Pancreas (tissue), 10 donors: ENCODE data around the gene ZSWIM1. TPM values are rescaled to one million over a fixed set of nuclear protein-coding genes. Genes with fewer than 3 reads are reported as not detected.

Experiments used
- ATAC-seq, 4 donors: fragments of 200-7000 bp; cut with Tn5 transposase; one replicate each; pipeline versions ENCODE4 v1.8.0 to v1.9.1; 2020; ENCODE audit warnings: mild to moderate bottlenecking in 4 of 4, moderate library complexity in 4 of 4
- DNase-seq, 6 donors: peaks; one replicate each; pipeline ENCODE4 v3.0.0-alpha.2; 2020
- FAIRE-seq: peaks from 2 replicates; lab custom pipeline; 2012; peaks lifted over from hg19 to GRCh38; lab: Jason Lieb, UNC
- H3K27ac ChIP-seq, 4 donors: fragments of 200-600 bp; sonication (generic); 1 replicate in 3 of 4; 2 replicates in 1 of 4; pipeline versions ENCODE4 v1.5.0 to v1.8.0; 2020
- H3K27me3 ChIP-seq, 4 donors: fragments of 200-600 bp; one replicate each; pipeline ENCODE4 v1.8.0; 2021
- H3K36me3 ChIP-seq, 3 donors: fragments of 200-600 bp; sonication (generic) in 1 of 3; one replicate each; pipeline versions ENCODE4 v1.5.0 to v1.8.0; 2020 to 2021
- H3K4me1 ChIP-seq, 3 donors: fragments of 200-600 bp; one replicate each; pipeline ENCODE4 v1.8.0; 2021
- H3K4me3 ChIP-seq, 4 donors: fragments of 200-600 bp; sonication (generic) in 2 of 4; one replicate each; pipeline versions ENCODE4 v1.5.0 to v1.8.0; 2020 to 2021
- H3K9me3 ChIP-seq, 4 donors: fragments of 200-600 bp; one replicate each; pipeline ENCODE4 v1.8.0; 2021
- CTCF ChIP-seq, 4 donors: fragments of 200-600 bp; sonication (generic) in 3 of 4; IDR thresholded peaks; one replicate each; pipeline versions ENCODE4 v1.5.0 to v1.8.0; 2021; ENCODE audit warnings: antibody characterized with exemption in 4 of 4
- WGBS, 2 donors: extraction: QIAGEN DNeasy Blood & Tissue Kit; methylation state at CpG; one replicate each; pipeline ENCODE4 v1.1.7; 2013; 5-methylcytosine and 5-hydroxymethylcytosine counted together
- intact Hi-C, 3 donors: fragments of 100-400 bp; cut with DNase I; formaldehyde crosslinking; loops; one replicate each; pipeline versions ENCODE4 v1.11.1 to v1.14.2; 2022
- polyA plus RNA-seq, 2 donors: library from polyadenylated mRNA; stranded (reverse); fragments of 200-250 nt; gene quantifications; one replicate each; pipeline ENCODE4 v1.2.3, GENCODE V29; 2013
- total RNA-seq, 6 donors: library from RNA; stranded (reverse); fragmentation: NEBNext Ultra II Directional in 4 of 6; extraction: Animal tissue kit (Norgen Biotek cat#: 25700) in 4 of 6; gene quantifications; one replicate each; pipeline versions ENCODE4 v1.2.1 to v1.2.4, GENCODE V29; 2021 to 2023
- donor health status: healthy with polysubstance abuse.
- donor health status: DM: no; HTN: no; CAD: no; lungs with moderate emphysema.
- donor health status: DM: no; HTN: no; CAD: no.
- donor health status: control.
- donor health status: control.
- donor health status: Bipolar disorder and iron deficiency.
- donor health status: DM: yes; HTN: yes; CAD: no.
- donor health status: DM: no; HTN: no; CAD: no.
- donor health status: DM: no; HTN: no; CAD: no.
- donor health status: DM: yes; HTN: yes; CAD: no.

ZSWIM1 gene
- total and polyA plus RNA-seq, 8 donors: 2.4 to 6.0 (median 3.3) TPM

GRCh38 chr20:45860560-45861220 is 20.3 kb upstream of the ZSWIM1 start:
- no peaks in the 10 kb centered on the region for H3K27me3 ChIP-seq
- H3K27ac ChIP-seq: no peak overlapping the region
- intact Hi-C loops: no loop called here
- no peak for ATAC-seq
- no peak for DNase-seq
- H3K36me3 ChIP-seq: no peaks in the 10 kb centered on the region
- 70 to 76% methylated on average over 7 of the region's 7 CpGs for WGBS, 2 donors
- TF ChIP-seq CTCF (IDR thresholded peaks at IDR 0.05): no peak
- no peak overlapping the region for H3K4me3 ChIP-seq
- FAIRE-seq: no peak
- H3K4me1 ChIP-seq: peaks cover 8 to 14% (median 9%) of the 10 kb centered on the region in 3 donors
- no peaks in the 10 kb centered on the region for H3K9me3 ChIP-seq

GRCh38 chr20:45861221-45862075 is 19.6 kb upstream of the ZSWIM1 start:
- no peaks in the 10 kb centered on the region for H3K36me3 ChIP-seq
- DNase-seq (no peak), ATAC-seq (no peak), FAIRE-seq (no peak)
- no peaks in the 10 kb centered on the region for H3K27me3 ChIP-seq
- intact Hi-C loops: no loop called here
- no peaks in the 10 kb centered on the region for H3K9me3 ChIP-seq
- H3K27ac ChIP-seq: no peak overlapping the region
- no peak for TF ChIP-seq CTCF (IDR thresholded peaks at IDR 0.05)
- no peak overlapping the region for H3K4me3 ChIP-seq
- 83 to 87% methylated on average over 7 of the region's 7 CpGs for WGBS, 2 donors
- H3K4me1 ChIP-seq: peaks cover under 1 to 8% (median 1%) of the 10 kb centered on the region in 3 donors

- Histone ChIP-seq H3K36me3 (no peaks in the 10 kb centered on the region), H3K4me3 (no peak overlapping the region), H3K27ac (no peak overlapping the region), H3K9me3 (no peaks in the 10 kb centered on the region), H3K27me3 (no peaks in the 10 kb centered on the region), H3K4me1 (no peaks in the 10 kb centered on the region)
- no peak for TF ChIP-seq CTCF (IDR thresholded peaks at IDR 0.05)
- intact Hi-C loops: no loop called here
- FAIRE-seq (no peak), DNase-seq (no peak), ATAC-seq (no peak)
- 84 to 90% methylated on average over 7 of the region's 7 CpGs for WGBS, 2 donors
Measured at GRCh38 chr20:45863543-45864470, 17.2 kb upstream of the ZSWIM1 start.

GRCh38 chr20:45866454-45866853 is 14.6 kb upstream of the ZSWIM1 start:
- intact Hi-C loops: no loop called here
- WGBS, 2 donors: 95% methylated on average over 5 of the region's 5 CpGs
- Histone ChIP-seq H3K27ac (no peak overlapping the region), H3K4me3 (no peak overlapping the region), H3K9me3 (no peaks in the 10 kb centered on the region), H3K4me1 (no peaks in the 10 kb centered on the region), H3K36me3 (no peaks in the 10 kb centered on the region), H3K27me3 (no peaks in the 10 kb centered on the region)
- no peak for TF ChIP-seq CTCF (IDR thresholded peaks at IDR 0.05)
- FAIRE-seq: no peak
- DNase-seq: no peak
- no peak for ATAC-seq
